HPDE6-E6E7 (cell line): ENCODE data around the gene DSC2.
"Not testable (repeated sequence)": the region's sequence is repeated elsewhere in the genome, so short reads cannot be mapped to it uniquely, and the experiment has no call there.

ENCODE experiments used
- DNase-seq: peaks from one replicate; pipeline ENCODE4 v3.0.0; 2011; ENCODE audit warnings: missing footprints; ENCODE audit errors: extremely low spot score

Gene DSC2

DNA sequence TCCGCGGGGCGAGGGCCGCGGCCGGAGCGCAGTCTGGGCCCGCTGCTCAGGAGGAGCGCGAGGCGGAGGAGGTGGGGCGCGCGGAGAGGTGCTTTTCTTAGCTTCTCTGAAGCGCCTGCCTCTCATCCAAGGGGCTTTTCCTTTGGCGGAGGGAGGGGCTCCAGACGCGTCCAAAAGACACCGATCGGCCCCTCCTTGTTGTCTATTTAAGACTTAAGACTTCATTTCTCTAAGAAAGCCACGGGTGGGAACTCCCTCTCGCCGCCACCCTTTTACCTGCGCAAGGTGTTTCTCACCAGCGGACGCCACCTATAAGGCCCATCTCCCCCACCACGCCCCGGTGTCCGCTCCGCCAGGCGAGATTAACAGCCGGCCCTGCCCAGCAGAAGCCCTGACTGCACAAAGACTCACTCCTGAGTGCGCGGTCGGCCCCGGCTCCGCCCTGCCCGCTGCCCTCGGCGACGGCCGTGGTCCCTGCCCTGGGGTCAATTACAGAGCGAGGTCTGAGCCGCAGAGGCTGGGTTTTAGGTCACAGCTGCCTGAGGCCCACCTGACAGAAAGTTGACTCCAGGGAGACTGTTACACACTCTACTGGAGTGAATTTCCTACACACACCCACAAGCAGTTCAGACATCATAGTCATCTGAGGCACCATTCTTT is at the start of gene DSC2:
DSC2 (minus strand) TSS at position 397 of the 660 bp plus-strand sequence. CDS start 450 bp downstream, outside the sequence.
- DNase-seq: peak; percentile 52

DNA sequence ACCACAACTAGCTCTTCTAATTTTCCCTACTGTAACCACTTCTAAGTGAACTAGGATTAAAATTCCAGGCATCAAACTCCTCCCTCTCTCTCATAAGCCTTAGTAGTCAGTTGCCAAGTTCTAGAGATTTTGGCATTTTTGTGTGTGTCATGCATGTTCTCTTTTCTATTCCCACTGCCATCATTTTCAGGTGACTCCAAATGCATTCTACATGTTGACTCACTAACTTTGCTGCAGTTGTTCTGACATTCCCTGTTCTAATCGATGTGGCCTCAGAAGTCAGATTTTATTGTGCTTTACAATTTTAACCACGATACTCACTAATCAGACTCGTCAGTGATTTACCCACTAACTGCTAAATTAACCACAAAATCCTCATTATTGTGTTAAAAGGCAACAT is 47.1 kb upstream of the DSC2 start:
- DNase-seq: no peak

DNA sequence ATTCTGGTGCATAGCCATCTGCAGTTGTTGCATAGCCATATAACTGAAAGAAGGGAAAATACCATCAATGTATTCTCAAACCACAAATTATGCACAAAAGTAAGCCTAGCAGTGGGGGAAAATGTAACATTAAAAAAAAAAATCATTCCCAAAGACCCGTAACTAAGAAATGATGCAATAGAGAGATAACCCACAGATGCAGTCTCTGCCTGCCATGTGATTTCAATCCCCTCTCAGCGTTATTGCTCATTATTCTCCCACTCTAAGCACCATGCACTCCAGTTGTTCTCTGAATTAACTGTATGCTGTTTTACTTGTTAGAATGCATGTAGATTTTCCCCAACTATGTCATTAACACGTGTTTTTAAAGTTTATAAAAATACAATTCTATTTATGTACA is 46.4 kb upstream of the DSC2 start:
- no peak for DNase-seq

DNA sequence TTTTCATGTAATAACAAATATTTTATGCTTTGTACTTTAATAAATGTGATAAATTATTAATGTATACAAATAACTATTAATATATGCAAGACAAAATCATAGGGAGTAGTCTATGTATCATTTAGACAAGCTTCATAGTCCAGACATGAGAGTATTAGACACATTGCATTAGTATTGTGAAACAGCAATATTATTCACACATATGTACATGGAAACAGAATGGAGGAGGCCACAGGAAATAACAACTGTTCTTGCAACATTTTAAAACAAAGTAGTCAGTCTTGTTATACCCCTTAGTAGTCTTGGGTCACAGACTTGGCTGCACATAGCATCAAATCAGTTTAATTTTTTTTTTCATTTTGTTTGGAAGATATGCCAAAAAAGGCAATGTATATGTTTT is 44.6 kb upstream of the DSC2 start:
- no peak for DNase-seq

DNA sequence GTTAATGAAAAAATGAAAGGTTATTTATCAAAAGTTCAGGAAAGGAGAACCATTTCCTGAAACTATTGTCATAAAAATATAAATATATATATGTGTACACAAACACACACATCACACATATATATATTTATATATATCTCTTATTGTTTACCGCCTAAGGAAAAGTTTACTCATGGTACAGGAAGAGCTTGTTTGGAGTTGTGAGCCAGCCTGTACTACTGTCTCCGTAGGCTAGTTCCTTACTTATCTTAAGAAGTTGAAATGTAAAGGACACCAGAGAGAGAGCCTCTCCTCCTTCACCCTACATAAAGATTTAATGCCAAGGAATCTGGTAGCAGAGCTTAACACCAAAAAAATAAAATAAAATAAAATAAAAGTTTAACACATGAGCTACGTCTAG is 40.8 kb upstream of the DSC2 start:
- DNase-seq: no peak

DNA sequence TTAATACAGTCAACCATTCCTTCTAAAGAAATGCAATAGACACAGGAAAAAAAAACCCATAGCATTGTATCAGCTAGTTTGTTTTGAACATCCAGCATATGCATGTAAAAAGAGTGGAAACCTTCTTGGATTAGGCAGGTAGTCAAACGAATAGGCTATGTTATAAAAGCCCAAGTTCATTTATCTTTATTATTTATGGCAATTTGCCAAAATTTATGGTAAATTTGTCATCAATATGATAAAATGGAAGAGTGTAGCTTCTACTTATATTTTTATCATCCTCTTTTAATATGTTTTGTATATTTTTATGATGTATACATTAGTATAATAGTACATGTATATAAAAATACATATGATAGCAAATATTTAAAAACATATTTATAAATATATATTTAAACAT is 36.5 kb upstream of the DSC2 start:
- no peak for DNase-seq

DNA sequence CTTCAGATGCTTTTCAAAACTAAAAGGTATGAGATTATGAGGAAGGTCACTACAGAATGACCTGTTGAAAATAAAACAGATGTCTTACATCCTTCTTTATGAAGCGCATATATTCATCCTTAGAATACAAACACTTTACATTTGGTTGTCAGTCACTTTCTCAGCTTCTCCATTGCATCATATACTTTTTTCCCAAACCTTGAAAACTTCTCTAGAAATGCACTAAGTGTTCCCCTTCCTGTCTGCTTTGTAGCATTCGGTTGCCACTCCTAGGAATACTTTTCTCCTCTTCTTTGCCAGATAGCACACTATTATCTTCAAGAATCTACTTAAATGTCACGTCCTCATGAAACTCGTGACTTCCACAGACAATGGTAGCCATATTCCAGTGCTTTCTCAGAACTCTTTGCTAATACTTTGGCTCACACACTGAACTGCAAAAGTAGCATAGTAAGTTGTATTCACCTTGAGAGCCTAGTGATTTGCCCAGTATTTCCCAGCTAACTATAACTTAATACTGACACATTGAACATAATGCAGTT is 32.8 kb upstream of the DSC2 start:
- DNase-seq: no peak

DNA sequence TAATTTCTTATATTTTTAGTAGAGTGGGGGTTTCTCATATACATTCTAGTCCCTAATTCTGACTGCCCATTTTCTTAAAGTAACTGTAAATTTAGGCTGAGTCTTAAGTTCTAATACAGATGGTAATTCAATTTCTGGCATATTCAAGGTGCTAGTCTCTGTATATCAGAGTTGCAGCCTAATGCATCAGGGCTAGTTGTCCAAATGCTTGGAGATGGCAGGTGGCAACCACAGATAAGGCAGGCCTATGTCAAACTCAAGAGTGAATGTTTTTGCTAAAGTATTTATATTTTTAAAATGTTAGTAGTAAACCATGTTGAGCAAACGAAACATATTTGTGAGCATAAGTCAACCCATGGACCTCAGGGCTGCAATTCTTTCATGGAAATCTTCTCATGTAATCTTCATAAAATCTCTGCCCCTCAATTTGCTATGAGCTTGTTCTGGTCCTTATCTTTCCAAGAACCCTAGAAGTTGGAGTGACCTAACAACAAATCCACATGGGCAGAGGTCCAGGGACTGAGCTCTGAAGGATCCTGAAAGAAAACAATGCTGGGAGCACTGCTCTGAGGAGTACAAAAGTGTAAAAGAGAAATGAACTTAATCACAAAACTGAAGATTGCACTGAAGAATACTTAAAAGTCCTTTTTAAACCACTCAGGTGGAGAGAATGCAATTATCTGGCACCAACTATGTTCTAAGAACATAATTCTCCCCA is 27.3 kb upstream of the DSC2 start:
- no peak for DNase-seq

DNA sequence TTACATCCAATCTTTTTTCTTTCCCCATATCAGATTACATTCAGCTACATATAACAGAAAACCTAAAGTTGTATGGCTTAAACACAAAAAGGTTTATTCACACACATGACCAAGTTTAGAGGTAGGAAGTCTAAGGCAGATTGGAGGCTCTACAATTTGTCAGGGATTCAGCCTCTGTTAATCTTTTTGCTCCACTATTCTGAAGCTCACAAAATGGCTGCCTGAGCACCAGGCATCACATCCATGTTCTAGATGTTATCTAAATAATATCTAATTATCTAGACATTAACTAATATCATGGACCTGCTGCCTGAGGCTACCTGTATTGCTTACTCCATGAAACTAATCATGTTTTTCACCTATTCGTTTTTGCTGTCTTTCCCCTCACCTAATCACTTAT is 23.7 kb upstream of the DSC2 start:
- no peak for DNase-seq

DNA sequence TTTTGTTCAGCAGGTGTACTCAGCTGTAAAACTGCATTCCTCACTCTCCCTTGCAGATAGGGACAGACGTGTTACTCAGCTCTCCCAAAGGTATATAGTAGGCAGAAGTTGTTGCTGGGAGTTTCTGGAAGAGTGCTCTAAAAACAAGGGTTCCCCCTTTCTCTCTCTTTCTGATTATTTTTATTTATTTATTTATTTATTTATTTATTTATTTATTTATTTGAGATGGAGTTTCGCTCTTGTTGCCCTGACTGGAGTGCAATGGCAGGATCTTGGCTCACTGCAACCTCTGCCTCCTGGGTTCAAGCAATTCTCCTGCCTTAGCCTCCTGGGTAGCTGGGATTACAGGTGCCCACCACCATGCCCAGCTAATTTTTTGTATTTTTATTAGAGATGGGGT is 20.9 kb upstream of the DSC2 start:
- DNase-seq: not testable (repeated sequence)

DNA sequence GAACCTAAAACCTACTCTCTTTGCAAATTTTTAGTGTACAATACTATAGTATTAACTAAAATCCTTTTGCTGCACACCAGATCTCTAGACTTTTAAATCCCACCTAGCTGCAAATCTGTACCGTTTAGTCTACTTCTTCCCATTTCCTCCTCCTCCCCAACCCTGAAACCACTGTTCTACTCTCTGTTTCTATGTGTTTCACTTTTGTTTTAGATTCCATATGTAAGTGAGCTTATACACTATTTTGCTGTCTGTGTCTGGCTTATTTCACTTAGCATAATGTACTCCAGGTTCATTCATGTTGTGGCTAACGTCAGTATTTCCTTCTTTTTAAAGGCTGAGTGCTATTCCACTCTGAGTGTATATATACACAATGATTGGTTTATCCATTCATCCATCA is 18.4 kb upstream of the DSC2 start:
- DNase-seq: no peak

DNA sequence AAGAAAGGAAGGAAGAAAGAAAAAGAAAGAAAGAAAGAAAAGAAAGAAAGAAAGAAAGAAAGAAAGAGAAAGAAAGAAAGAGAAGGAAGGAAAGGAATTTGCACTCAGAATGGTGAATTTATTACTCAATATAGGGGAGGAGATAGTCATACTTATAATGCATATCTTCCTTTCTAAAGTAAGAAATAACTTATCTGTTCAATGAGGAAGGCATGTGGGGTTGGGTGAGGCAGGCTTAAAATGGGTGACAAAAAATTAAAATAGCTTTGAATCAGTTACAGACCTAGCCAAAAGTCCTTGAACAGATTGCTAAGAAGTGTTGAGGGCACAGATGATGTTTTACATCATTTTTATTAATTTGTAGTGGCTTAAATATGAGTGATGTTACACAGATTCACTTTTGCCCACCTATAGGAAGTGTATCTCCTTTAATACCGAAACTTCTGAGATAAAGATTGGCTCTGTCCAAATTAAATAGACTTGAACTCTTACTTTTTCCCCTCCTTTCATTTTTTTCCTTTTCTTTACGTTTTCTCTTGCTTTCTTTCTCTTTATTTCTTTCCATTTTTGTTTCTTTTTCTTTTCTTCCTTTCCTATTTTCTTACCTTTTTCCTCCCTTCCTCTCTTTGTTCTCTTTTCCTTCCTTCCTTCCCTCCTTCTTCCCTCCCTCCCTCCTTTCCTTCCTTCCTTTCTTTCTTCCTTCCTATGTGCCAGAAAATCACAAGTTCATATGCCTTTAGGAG is 14.8 kb upstream of the DSC2 start:
- DNase-seq: no peak

DNA sequence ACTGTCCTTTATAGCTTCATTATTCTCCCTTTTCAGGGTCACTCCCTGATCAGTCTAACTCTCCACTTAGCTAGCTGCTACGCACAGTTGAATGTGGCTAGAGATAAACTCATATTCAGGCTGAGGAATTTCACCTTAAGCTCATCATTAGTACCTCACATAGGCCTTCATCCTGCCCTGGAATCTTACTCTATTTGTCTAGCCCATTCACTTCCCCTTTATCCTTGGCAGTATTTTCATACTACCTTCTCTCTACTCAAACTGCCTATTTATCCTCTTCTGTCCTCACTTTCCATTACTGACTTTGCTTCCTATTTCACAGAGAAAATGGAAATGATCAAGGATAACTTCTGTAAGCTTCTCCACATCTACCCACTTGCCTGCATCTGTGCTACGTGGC is 10.6 kb upstream of the DSC2 start:
- no peak for DNase-seq

DNA sequence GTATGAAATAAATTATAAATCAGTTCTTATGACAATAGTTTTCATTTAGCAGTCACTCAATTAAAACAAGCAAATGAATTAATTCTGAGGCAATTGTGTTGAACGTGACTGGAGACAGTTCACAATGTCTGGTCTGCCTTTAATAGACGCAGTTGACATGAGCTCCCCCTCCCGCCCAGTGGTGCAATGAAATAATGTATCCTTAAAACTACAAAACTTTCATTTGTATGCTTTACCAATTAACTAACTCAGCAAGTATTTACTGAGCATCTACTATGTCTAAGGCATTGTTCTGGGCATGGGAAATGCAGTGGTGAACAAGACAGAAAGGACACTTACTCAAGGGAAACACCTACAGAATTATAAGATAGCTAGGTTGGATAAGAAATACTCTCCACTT is 3.5 kb upstream of the DSC2 start:
- no peak for DNase-seq

DNA sequence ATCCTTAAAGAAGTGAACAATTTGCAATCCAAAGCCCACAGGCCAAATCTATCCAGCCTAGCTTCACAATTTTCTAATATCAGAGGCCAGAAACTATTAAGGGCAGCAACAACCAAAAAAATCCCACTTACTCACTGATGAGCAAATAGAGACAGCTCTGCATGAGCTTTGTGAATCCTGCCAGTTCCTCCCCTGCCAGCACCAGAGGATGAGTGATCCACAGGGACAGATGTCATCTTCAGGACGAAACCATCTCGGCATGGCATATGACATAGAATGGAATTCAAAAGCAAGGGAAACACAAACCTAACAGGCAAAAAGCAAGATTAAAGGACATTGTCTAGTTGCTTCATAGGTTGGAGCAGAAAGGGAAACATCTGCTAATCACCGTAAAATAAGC is 2.2 kb upstream of the DSC2 start:
- DNase-seq: no peak

DNA sequence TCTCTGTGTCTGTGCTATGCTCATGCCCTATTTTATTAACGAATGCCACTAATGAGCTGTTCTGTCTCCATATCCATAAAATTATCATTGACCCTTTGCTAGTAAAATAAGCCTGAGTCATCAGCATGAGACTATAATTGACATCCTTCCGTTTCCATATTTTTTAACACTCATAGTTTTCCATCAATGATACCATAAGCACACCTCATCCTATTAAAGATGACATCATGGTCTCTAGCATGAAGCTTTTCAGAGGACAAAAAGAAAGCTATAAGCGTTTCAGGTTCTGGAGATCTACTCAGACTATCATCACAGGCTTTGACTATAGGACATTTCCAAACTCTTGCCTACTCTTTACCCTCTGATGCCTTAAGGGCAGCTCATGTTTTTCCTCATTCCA is 1.2 kb upstream of the DSC2 start:
- DNase-seq: no peak

DNA sequence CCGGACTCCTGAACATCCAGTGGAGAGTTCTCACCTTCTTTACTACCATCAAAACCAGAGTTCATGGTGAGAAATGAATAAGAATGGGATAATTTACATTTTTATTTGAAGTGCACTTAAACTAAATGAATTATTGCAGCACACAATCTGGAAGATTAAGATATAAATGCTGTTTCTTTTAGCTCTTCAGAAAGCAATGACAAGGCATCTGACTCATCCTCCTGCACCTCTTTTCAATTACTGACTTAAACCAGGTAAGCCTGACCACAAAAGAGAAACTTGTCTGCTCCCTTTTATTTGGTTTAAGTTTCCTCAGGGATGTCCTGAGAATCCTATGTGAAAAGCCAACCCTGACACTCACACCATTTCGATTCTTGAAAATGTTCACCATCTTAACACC is 720 bp upstream of the DSC2 start:
- no peak for DNase-seq

DNA sequence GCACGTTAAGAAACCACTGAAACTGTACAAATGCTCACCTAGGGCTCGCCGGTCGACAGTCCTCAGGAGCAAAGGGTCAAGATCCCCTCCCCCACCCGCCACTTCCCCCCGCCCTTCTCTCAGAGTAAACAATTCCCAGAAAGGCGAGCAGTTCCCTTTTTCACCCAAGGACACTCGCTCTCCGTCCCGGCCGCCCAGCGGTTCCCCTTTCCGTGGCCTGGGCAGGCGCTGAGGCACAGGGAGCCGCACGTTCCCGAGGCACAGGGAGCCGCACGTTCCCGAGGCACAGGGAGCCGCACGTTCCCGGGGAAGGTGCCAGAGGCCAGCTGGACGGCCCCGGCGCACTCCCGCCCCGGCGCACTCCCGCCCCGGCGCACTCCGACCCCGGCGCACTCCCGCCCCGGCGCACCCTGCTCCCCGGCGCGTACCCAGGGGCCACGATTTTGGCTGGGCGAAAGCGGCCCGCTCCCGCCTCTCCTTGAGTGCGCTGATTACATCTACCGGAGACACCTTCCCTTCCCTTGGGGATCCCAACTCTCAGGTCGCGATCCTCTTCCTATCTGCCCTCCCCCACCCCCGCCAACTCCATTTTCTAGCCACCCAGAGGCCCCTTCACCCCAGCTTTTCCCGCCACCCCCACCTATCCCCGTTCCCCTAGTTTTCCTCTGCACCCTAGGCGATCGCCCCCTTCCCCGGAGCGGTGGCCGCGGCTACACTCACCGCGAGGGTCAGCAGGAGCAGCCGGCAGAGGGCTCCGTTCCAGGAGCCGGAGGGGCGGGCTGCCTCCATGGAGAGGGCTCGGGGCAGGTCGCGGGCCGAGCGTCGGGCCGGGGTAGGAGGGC is 817 bp downstream of the DSC2 start:
- DNase-seq: no peak

DNA sequence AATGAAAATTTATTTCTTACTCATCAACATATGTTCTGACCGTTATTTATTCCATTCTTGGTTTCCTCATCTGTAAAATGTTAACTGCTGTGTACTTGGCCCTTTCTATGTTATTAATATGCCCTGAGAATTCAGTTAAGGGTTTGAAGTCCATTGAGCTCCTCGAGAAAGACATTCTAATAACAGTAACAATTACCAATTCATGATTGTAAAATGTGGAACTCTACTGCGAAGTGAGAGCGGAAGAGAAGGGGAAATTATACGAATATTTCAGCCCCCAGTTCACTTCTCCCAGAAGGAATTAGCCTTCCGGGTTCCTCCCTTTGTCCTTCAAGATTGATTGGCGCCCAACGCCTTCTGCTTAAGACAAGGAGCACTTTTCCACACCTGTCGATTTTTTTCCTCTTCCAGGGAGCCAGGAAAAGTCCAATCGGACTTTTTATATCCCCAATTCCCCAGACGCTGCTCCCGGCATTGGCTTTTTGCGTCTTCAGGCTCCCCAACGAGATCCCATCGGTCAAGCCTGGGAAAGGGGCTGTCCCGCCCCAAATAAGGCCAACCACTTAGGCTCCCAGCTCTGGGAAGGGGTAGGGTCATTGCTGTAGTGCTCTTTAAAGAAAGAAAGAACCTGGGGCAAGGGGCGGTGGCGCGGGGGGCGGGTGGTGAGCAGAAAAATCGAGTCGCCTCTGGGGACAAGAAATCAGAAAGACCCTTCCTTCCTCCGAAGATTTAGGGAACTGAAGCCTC is 1.6 kb downstream of the DSC2 start:
- DNase-seq: no peak

DNA sequence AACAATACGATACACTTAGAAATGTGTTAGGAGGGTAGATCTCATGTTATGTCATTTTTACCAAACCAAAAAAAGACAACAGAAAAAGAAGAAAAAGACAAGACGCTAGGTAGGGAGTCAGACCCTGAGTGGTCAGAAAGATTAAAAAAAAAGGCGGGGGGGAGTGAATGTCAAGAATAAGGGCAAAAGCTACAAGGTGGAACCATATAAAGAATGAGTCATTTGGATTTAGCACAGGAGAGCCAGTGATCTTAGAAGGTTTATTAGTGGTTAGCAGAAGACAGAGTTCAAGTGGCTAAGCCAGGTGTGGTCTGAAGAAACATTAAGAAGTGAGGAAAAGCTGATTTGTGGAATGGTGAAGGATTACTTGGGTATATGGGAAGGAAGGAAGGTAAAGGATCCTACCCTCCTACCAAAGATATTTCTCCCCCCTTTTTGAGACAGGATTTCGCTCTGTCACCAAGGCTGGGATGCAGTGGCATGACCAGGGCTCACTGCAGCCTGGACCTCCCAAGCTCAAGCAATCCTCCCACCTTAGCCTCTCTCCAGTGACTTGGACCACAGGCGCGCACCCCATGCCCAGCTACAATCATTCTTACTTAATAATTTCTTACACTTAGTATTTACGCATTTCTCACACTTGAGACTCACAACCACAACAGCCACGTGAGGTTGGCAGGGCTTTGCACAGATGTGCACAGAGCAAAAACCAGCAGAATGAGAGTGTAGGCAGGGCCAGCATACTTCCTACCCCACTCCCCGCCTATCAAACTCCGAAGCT is 2.6 kb downstream of the DSC2 start:
- no peak for DNase-seq
